Fibroblast of the aortic adventitia (primary cell): ENCODE measurements around the gene TRIM62. TPM values are rescaled to one million over a fixed set of nuclear protein-coding genes. Genes with fewer than 3 reads are reported as not detected.

Experiments used
- DNase-seq: peaks from one replicate; pipeline ENCODE4 v3.0.0-alpha.2; 2010; ENCODE audit warnings: low read depth
- H3K4me3 ChIP-seq: 2 replicates; pipeline ENCODE4 v1.5.1; 2011; ENCODE audit warnings: low read depth, mild to moderate bottlenecking, control low read depth, low read length, moderate library complexity
- CTCF ChIP-seq: IDR thresholded peaks from 2 replicates; pipeline ENCODE4 v1.5.1; 2011; ENCODE audit warnings: mild to moderate bottlenecking, low read length, control low read depth, inconsistent platforms; ENCODE audit not compliant: insufficient read depth
- total RNA-seq: library from RNA; depleted of rRNA; stranded (reverse); fragments of >200 nt; gene quantifications from 2 replicates; pipeline ENCODE4 v1.2.3, GENCODE V29; 2012; ENCODE audit warnings: low replicate concordance

Gene TRIM62
- total RNA-seq, 1 donor: 3.1 TPM

- no peak for TF ChIP-seq CTCF
- H3K4me3 ChIP-seq: no peak overlapping the region
- DNase-seq: no peak
Measured at GRCh38 chr1:33182896-33183295, 1.1 kb upstream of the TRIM62 start.

- peak; percentile 81 for DNase-seq
- no peak overlapping the region for H3K4me3 ChIP-seq
- no peak for TF ChIP-seq CTCF
Measured at GRCh38 chr1:33182401-33182841, 578 bp upstream of the TRIM62 start.

- no peak for TF ChIP-seq CTCF
- H3K4me3 ChIP-seq: peak overlapping the region; percentile 85
- DNase-seq: peak; percentile 27
Measured at GRCh38 chr1:33180911-33181890, 642 bp downstream of the TRIM62 start.

GRCh38 chr1:33180226-33180910, 1.5 kb downstream of the TRIM62 start:
- no peak for TF ChIP-seq CTCF
- peak; percentile 70 for DNase-seq
- peak overlapping the region; percentile 76 for H3K4me3 ChIP-seq

GRCh38 chr1:33178836-33179439, 2.9 kb downstream of the TRIM62 start:
- TF ChIP-seq CTCF: no peak
- no peak overlapping the region for H3K4me3 ChIP-seq
- DNase-seq: no peak

GRCh38 chr1:33177996-33178540, 3.8 kb downstream of the TRIM62 start:
- no peak for TF ChIP-seq CTCF
- DNase-seq: no peak

More at GRCh38 chr1:33177996-33178540, 3.8 kb downstream of the TRIM62 start:
- no peak overlapping the region for H3K4me3 ChIP-seq
